ENCODE results near the gene BRD4. TPM values are rescaled to one million over a fixed set of nuclear protein-coding genes. Genes with fewer than 3 reads are reported as not detected.

Gene BRD4
- total and polyA plus RNA-seq, 2 donors (not counting 1 experiment from before 2014, with no cell fraction given): 9.9 to 20.1 TPM

GRCh38 chr19:15320116-15320515 lies 12.2 kb downstream of the BRD4 start:
- peaks cover 1% of the 10 kb centered on the region for H3K36me3 ChIP-seq (ENCODE audit: control insufficient read depth, insufficient read depth, low read length)
- H3K4me2 ChIP-seq (ENCODE audit: extremely low read depth, insufficient read depth, low read length): peak overlapping the region; percentile 66
- peak overlapping the region; percentile 71 for H3K27ac ChIP-seq (ENCODE audit: insufficient read depth, low read length)
- H3K4me1 ChIP-seq (ENCODE audit: control insufficient read depth, extremely low read depth, insufficient read depth, low read length): peaks cover 55% of the 10 kb centered on the region
- no peak overlapping the region for H3K9ac ChIP-seq (ENCODE audit: insufficient read depth, low read length)
- no peaks in the 10 kb centered on the region for H3K27me3 ChIP-seq (ENCODE audit: control insufficient read depth, insufficient read depth, low read length)
- H3K9me3 ChIP-seq (ENCODE audit: control insufficient read depth, insufficient read depth, low read depth, low read length): no peaks in the 10 kb centered on the region
- no peak overlapping the region for H2AFZ ChIP-seq (ENCODE audit: low read length)
- H4K20me1 ChIP-seq (ENCODE audit: control insufficient read depth, extremely low read depth, insufficient read depth, low read length): peaks cover 21% of the 10 kb centered on the region
- peaks cover 97% of the 10 kb centered on the region for H3K79me2 ChIP-seq (ENCODE audit: control insufficient read depth, insufficient read depth, low read length)
- TF ChIP-seq, protein P1, sequence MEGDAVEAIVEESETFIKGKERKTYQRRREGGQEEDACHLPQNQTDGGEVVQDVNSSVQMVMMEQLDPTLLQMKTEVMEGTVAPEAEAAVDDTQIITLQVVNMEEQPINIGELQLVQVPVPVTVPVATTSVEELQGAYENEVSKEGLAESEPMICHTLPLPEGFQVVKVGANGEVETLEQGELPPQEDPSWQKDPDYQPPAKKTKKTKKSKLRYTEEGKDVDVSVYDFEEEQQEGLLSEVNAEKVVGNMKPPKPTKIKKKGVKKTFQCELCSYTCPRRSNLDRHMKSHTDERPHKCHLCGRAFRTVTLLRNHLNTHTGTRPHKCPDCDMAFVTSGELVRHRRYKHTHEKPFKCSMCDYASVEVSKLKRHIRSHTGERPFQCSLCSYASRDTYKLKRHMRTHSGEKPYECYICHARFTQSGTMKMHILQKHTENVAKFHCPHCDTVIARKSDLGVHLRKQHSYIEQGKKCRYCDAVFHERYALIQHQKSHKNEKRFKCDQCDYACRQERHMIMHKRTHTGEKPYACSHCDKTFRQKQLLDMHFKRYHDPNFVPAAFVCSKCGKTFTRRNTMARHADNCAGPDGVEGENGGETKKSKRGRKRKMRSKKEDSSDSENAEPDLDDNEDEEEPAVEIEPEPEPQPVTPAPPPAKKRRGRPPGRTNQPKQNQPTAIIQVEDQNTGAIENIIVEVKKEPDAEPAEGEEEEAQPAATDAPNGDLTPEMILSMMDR (conservative IDR thresholded peaks at IDR 0.05 in 1 of 2, IDR thresholded peaks at IDR 0.05 in 1 of 2; ENCODE audit: low read depth in 1 of 2, low read length in 2 of 2): no peak
- TF ChIP-seq EZH2 (IDR thresholded peaks at IDR 0.05; ENCODE audit: low read length, missing control alignments): no peak
- peak; percentile 58 to 71 for DNase-seq (ENCODE audit: low read depth in 2 of 2)
- H3K4me3 ChIP-seq (replicated peaks in 1 of 4; ENCODE audit: control extremely low read depth in 1 of 4, insufficient read depth in 1 of 4, low read depth in 3 of 4, low read length in 4 of 4): no peak overlapping the region

- H3K9ac ChIP-seq (ENCODE audit: insufficient read depth, low read length): no peak overlapping the region
- DNase-seq (ENCODE audit: low read depth in 2 of 2): peak; percentile 32 to 55
- peak overlapping the region; percentile 32 for H3K4me2 ChIP-seq (ENCODE audit: extremely low read depth, insufficient read depth, low read length)
- no peaks in the 10 kb centered on the region for H3K27me3 ChIP-seq (ENCODE audit: control insufficient read depth, insufficient read depth, low read length)
- peaks cover 45% of the 10 kb centered on the region for H3K4me1 ChIP-seq (ENCODE audit: control insufficient read depth, extremely low read depth, insufficient read depth, low read length)
- peak overlapping the region; percentile 60 for H3K27ac ChIP-seq (ENCODE audit: insufficient read depth, low read length)
- H3K4me3 ChIP-seq (replicated peaks in 1 of 4; ENCODE audit: control extremely low read depth in 1 of 4, insufficient read depth in 1 of 4, low read depth in 3 of 4, low read length in 4 of 4): no peak overlapping the region
- no peaks in the 10 kb centered on the region for H3K9me3 ChIP-seq (ENCODE audit: control insufficient read depth, insufficient read depth, low read depth, low read length)
- peaks cover 21% of the 10 kb centered on the region for H4K20me1 ChIP-seq (ENCODE audit: control insufficient read depth, extremely low read depth, insufficient read depth, low read length)
- TF ChIP-seq EZH2 (IDR thresholded peaks at IDR 0.05; ENCODE audit: low read length, missing control alignments): no peak
- TF ChIP-seq, protein P1 (conservative IDR thresholded peaks at IDR 0.05 in 1 of 2, IDR thresholded peaks at IDR 0.05 in 1 of 2; ENCODE audit: low read depth in 1 of 2, low read length in 2 of 2): no peak
- H3K36me3 ChIP-seq (ENCODE audit: control insufficient read depth, insufficient read depth, low read length): peaks cover 1% of the 10 kb centered on the region
- peaks cover 97% of the 10 kb centered on the region for H3K79me2 ChIP-seq (ENCODE audit: control insufficient read depth, insufficient read depth, low read length)
- no peak overlapping the region for H2AFZ ChIP-seq (ENCODE audit: low read length)
Measured at GRCh38 chr19:15318241-15318691, 14.1 kb downstream of the BRD4 start.

DNA sequence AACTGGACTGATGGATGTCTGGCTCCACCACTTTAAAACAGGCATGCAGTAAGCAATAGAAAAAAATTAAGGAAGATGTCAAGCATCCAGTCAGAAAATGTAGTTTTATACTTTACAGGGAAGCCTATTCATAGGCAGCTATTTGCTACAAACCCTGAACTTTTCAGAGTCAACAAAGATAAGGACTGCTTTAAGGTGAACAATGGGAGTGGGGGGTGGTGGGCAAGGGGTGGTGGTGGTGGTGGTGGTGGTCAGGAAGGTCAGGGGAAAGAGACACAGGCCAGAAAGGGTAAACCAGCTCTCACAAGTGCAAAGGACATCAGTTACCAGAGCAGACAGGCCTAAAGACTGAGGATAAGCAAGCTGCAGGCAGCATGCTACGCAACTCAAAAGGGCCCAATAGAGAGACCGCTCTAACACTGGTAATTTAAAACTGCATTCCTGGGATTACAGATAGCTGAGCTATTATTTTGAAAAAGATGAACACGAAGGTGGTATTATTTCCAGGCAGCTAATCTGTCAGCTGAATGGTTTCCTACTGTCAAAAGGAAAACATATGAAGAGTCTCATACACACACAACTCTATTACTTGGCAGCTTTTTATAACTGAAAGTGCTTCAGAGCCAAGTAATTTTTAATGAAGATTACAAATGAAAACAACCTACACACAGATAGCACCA lies 14.8 kb downstream of the BRD4 start:
- DNase-seq (ENCODE audit: low read depth in 2 of 2): peak; percentile 63 to 74

More for the DNA sequence above, 14.8 kb downstream of the BRD4 start:
- no peaks in the 10 kb centered on the region for H3K9me3 ChIP-seq (ENCODE audit: control insufficient read depth, insufficient read depth, low read depth, low read length)
- peaks cover 21% of the 10 kb centered on the region for H4K20me1 ChIP-seq (ENCODE audit: control insufficient read depth, extremely low read depth, insufficient read depth, low read length)
- H3K4me2 ChIP-seq (ENCODE audit: extremely low read depth, insufficient read depth, low read length): peak overlapping the region; percentile 62
- no peak overlapping the region for H3K4me3 ChIP-seq (replicated peaks in 1 of 4; ENCODE audit: control extremely low read depth in 1 of 4, insufficient read depth in 1 of 4, low read depth in 3 of 4, low read length in 4 of 4)
- peak overlapping the region; percentile 60 for H3K27ac ChIP-seq (ENCODE audit: insufficient read depth, low read length)
- peaks cover 1% of the 10 kb centered on the region for H3K36me3 ChIP-seq (ENCODE audit: control insufficient read depth, insufficient read depth, low read length)
- no peak overlapping the region for H3K9ac ChIP-seq (ENCODE audit: insufficient read depth, low read length)
- H2AFZ ChIP-seq (ENCODE audit: low read length): no peak overlapping the region
- no peak for TF ChIP-seq EZH2 (IDR thresholded peaks at IDR 0.05; ENCODE audit: low read length, missing control alignments)
- TF ChIP-seq, protein P1 (conservative IDR thresholded peaks at IDR 0.05 in 1 of 2, IDR thresholded peaks at IDR 0.05 in 1 of 2; ENCODE audit: low read depth in 1 of 2, low read length in 2 of 2): no peak
- peaks cover 45% of the 10 kb centered on the region for H3K4me1 ChIP-seq (ENCODE audit: control insufficient read depth, extremely low read depth, insufficient read depth, low read length)
- no peaks in the 10 kb centered on the region for H3K27me3 ChIP-seq (ENCODE audit: control insufficient read depth, insufficient read depth, low read length)
- H3K79me2 ChIP-seq (ENCODE audit: control insufficient read depth, insufficient read depth, low read length): peaks cover 98% of the 10 kb centered on the region

All from fibroblast of lung (primary cell).